Measurements from ENCODE around the gene SALL3. TPM values are rescaled to one million over a fixed set of nuclear protein-coding genes. Genes with fewer than 3 reads are reported as not detected.

The SALL3 gene
- total RNA-seq, 1 donor from 2014 or later: not detected

DNA sequence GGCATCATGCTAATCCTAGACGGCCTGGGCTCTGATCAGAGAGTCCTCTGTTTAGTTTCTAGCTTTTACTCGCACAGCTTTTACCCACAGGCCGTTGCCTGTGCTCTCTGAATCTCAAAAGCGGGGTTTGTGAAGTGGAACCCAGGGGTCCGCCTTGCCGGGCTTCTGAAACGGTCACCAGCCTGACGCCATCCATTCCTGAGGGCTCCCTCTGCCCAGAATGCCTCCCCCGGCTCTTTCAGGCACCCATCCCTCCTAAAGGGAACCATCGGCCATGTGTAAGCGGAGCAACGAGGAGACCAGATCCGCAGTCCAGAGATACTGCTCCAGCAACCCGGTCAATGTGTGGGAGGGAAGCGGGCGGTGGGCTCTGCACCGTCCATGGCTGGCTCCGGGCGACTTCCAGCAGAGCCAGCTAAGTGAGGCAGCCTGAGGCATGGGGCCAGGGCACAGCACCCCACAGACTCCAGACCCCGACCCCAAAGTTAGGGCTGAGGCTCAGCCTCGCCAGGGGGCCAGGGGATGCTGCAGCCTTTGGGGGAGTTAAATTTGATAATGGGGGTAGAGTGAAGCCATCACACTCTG, 28.8 kb downstream of the SALL3 start:
- Mint-ChIP-seq H3K36me3 (ENCODE audit: low read depth) (no peaks in the 10 kb centered on the region), H3K4me1 (ENCODE audit: low read depth) (no peaks in the 10 kb centered on the region), H3K4me3 (no peak overlapping the region), H3K27me3 (ENCODE audit: insufficient read depth) (peaks cover 5% of the 10 kb centered on the region), H3K27ac (no peak overlapping the region), H3K9me3 (no peaks in the 10 kb centered on the region)
- intact Hi-C loops (cut with micrococcal nuclease): no loop called here
- DNase-seq (ENCODE audit: low spot score): no peak

DNA sequence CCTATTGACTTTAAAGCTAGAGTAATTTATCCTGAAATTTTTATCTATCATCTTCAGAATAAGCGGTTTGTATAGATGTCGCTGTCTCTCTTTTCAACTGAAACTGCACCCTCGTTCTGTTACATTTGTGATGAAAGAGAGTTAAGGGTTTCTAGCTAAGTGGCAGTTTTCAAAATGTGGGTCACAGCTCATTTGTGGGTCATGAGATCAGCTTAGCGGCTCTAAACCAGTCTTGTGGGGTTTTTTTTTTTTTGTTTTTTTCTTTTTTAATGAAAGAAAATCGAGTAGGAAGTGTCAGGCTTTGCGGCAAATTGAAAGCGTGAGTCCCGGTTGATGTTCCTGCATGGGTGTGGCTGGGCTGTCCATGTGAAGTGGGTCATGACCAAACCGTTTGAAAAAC, 31.2 kb downstream of the SALL3 start:
- no peak for DNase-seq (ENCODE audit: low spot score)
- H3K4me3 Mint-ChIP-seq: no peak overlapping the region
- intact Hi-C loops (cut with micrococcal nuclease): no loop called here
- H3K9me3 Mint-ChIP-seq: no peaks in the 10 kb centered on the region
- no peaks in the 10 kb centered on the region for H3K36me3 Mint-ChIP-seq (ENCODE audit: low read depth)
- no peaks in the 10 kb centered on the region for H3K4me1 Mint-ChIP-seq (ENCODE audit: low read depth)
- no peak overlapping the region for H3K27ac Mint-ChIP-seq
- peaks cover 4% of the 10 kb centered on the region for H3K27me3 Mint-ChIP-seq (ENCODE audit: insufficient read depth)

DNA sequence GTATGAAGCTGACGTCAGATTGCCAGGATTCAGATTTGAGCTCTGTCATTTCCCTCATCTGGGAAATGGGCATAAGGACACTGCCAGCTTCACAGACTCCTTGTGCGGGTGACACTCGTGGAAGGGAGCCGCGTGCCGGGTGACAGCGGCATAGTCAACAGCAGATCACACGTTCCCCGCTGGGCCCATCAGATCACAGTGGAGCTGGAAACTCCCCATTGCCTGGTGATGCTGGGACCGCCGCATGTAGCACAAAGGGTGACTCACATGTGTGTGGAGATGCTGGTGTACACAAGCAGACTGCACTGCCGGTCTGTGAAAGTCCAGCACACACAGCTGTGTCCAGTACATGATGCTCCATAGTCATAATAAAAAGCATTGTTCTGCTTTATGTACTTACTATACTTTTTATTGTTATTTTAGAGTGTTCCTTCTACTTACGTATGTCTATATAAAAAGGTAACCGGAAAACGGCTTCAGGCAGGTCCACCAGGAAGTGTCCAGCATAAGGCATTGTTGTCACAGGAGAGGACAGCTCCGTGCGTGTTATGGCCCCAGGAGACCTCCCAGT, 31.8 kb downstream of the SALL3 start:
- no peak overlapping the region for H3K4me3 Mint-ChIP-seq
- no peak for DNase-seq (ENCODE audit: low spot score)
- intact Hi-C loops (cut with micrococcal nuclease): no loop called here
- H3K27ac Mint-ChIP-seq: no peak overlapping the region
- no peaks in the 10 kb centered on the region for H3K36me3 Mint-ChIP-seq (ENCODE audit: low read depth)
- H3K9me3 Mint-ChIP-seq: no peaks in the 10 kb centered on the region
- H3K4me1 Mint-ChIP-seq (ENCODE audit: low read depth): no peaks in the 10 kb centered on the region
- peaks cover 4% of the 10 kb centered on the region for H3K27me3 Mint-ChIP-seq (ENCODE audit: insufficient read depth)

DNA sequence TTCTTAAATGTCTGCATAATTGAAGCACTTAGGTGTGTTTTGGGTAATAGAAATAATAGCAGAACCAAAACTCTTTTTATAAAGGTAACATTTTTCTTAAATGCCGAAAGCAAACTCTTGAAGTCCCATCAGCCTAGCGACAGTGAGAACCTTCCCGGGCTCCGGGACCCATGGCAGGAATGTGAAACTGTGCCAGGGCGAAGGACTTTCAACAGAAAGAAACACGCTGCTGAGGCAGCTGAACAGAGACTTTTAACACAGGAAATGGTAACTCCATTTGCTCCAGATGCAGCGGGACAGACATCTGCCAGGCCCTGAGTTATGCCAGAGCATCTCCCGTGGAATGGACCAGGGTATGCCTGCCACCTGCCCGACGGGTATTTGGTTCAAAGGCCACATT, 34.3 kb downstream of the SALL3 start:
- intact Hi-C loops (cut with micrococcal nuclease): no loop called here
- H3K27ac Mint-ChIP-seq: no peak overlapping the region
- no peaks in the 10 kb centered on the region for H3K4me1 Mint-ChIP-seq (ENCODE audit: low read depth)
- H3K9me3 Mint-ChIP-seq: no peaks in the 10 kb centered on the region
- peaks cover 4% of the 10 kb centered on the region for H3K27me3 Mint-ChIP-seq (ENCODE audit: insufficient read depth)
- no peak overlapping the region for H3K4me3 Mint-ChIP-seq
- DNase-seq (ENCODE audit: low spot score): no peak
- H3K36me3 Mint-ChIP-seq (ENCODE audit: low read depth): no peaks in the 10 kb centered on the region

DNA sequence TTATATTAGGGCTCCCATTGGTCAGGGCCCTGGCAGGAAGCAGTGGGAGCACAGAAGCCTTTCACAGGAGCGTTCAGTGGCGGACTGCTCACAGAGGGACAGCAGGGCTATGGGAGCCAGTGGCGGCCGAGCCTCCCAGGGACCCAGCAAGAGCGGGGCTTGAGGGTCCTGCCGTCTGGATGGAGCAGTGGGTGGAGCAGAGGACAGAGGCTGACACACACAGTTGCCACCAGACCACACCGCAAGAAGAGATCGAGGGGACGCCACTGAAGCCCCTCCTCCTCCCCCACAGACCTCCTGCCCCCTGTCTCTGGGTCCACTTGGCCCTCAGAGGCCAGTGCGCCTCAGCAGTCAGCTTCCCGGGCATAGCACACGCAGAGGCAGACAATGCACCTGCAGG, 39.3 kb downstream of the SALL3 start:
- Mint-ChIP-seq H3K9me3 (no peaks in the 10 kb centered on the region), H3K27me3 (ENCODE audit: insufficient read depth) (no peaks in the 10 kb centered on the region), H3K4me3 (no peak overlapping the region), H3K36me3 (ENCODE audit: low read depth) (no peaks in the 10 kb centered on the region), H3K4me1 (ENCODE audit: low read depth) (no peaks in the 10 kb centered on the region), H3K27ac (no peak overlapping the region)
- intact Hi-C loops (cut with micrococcal nuclease): no loop called here
- no peak for DNase-seq (ENCODE audit: low spot score)

DNA sequence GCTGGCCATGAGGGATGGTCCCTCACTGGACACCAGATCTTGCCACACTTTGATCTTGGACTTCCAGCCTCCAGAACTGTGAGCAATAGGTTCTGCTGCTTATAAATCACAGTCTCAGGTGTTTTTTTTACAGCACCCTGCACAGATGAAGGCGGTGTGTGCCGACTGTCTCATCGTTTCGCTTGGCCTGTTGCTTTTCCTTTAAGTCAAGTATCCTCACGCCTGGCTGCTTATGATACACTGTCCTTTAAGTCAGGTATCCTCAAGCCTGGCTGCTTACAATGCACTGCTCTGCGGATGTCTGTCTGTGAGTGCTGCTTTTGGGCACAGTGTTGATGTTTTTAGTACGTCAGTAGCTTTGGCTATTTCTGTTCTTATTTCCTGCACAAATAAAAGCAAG, 40.3 kb downstream of the SALL3 start:
- intact Hi-C loops (cut with micrococcal nuclease): no loop called here
- H3K27ac Mint-ChIP-seq: no peak overlapping the region
- H3K36me3 Mint-ChIP-seq (ENCODE audit: low read depth): no peaks in the 10 kb centered on the region
- no peak overlapping the region for H3K4me3 Mint-ChIP-seq
- no peaks in the 10 kb centered on the region for H3K9me3 Mint-ChIP-seq
- DNase-seq (ENCODE audit: low spot score): no peak
- H3K4me1 Mint-ChIP-seq (ENCODE audit: low read depth): no peaks in the 10 kb centered on the region
- no peaks in the 10 kb centered on the region for H3K27me3 Mint-ChIP-seq (ENCODE audit: insufficient read depth)

DNA sequence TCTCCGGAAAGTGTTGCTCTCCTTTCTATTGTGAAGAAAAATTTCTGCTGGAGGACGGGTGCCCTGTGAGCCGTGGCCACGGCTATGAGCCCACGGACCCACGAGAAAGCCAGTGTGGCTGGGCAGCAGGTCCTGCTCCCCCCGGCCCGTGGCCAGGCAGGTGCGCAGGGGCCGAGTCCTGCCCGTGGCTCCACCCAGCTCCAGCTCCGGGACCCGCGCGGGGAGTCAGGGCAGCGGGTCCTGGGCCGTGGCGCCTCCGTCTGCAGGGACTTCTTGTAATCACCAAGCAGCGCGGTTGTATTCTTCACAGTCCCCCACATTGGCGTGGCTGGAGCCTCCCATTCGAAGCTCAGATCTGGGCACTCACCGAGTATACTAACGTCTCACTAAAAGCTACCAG, 43.0 kb downstream of the SALL3 start:
- H3K4me3 Mint-ChIP-seq: no peak overlapping the region
- H3K4me1 Mint-ChIP-seq (ENCODE audit: low read depth): no peaks in the 10 kb centered on the region
- no peak overlapping the region for H3K27ac Mint-ChIP-seq
- no peaks in the 10 kb centered on the region for H3K9me3 Mint-ChIP-seq
- no peaks in the 10 kb centered on the region for H3K36me3 Mint-ChIP-seq (ENCODE audit: low read depth)
- intact Hi-C loops (cut with micrococcal nuclease): no loop called here
- peaks cover under 1% of the 10 kb centered on the region for H3K27me3 Mint-ChIP-seq (ENCODE audit: insufficient read depth)
- no peak for DNase-seq (ENCODE audit: low spot score)

DNA sequence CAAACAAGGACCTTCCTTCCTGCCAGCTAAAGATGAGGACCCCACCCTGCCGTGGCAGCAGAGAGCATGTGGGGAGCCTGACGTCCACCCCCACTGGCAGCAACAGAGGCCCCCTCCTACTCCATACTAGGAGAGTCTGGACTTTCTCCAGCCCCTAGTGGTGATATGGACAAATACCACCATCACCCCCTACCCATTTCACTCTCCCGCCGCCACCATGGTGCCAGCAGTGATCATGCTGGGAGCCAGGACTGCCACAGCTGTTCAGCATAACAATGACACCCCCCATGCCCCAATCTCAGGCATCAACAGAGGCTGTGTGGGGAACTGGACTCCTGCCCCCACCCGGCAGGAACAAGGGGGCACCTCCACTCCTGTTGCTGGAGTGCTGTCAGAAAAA, 46.9 kb downstream of the SALL3 start:
- Mint-ChIP-seq H3K9me3 (peaks cover 12% of the 10 kb centered on the region), H3K36me3 (ENCODE audit: low read depth) (peaks cover 3% of the 10 kb centered on the region), H3K27me3 (ENCODE audit: insufficient read depth) (peaks cover 2% of the 10 kb centered on the region), H3K27ac (no peak overlapping the region), H3K4me3 (no peak overlapping the region), H3K4me1 (ENCODE audit: low read depth) (no peaks in the 10 kb centered on the region)
- intact Hi-C loops (cut with micrococcal nuclease): no loop called here
- no peak for DNase-seq (ENCODE audit: low spot score)

DNA sequence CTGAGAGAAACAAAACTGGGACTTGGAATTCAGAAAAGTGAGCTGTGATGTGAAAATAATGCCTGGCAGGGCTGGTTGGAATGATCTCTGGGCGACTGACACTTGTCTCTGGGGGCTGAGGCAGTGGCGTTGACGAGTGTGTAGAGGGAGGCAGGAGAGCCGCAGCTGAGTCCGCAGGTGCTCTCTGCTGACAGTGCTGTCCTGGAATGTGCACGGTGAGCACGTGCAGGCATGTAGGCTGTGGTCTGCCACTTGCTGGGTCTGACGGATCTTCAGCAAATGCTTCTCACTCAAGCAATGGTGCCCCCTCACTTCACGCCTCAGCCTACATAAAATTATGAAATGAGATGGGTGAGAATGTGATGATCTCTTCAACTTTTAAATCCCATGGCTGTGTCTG, 51.1 kb downstream of the SALL3 start:
- peaks cover 2% of the 10 kb centered on the region for H3K27me3 Mint-ChIP-seq (ENCODE audit: insufficient read depth)
- intact Hi-C loops (cut with micrococcal nuclease): no loop called here
- H3K27ac Mint-ChIP-seq: no peak overlapping the region
- peaks cover 3% of the 10 kb centered on the region for H3K36me3 Mint-ChIP-seq (ENCODE audit: low read depth)
- DNase-seq (ENCODE audit: low spot score): no peak
- no peaks in the 10 kb centered on the region for H3K4me1 Mint-ChIP-seq (ENCODE audit: low read depth)
- H3K9me3 Mint-ChIP-seq: peaks cover 22% of the 10 kb centered on the region
- no peak overlapping the region for H3K4me3 Mint-ChIP-seq

DNA sequence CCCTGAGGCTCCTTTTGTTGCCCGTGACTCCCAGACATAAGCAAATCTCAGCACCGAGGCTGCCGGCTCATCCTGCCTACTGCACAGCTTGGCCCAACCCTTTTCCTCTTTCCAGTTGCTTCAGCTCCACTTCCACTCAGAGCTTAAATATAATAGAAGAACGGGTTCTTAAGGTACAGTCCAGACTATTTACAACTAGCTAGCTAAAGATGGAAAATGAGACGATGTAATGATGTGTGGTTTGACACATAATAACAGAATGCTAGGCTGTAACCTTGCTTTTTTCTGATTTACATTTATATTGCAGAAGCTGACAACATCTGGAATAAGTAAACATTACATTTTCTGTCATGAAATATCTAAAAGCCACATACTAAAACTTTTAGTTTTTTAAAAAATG, 62.7 kb downstream of the SALL3 start:
- H3K27me3 Mint-ChIP-seq (ENCODE audit: insufficient read depth): no peaks in the 10 kb centered on the region
- no peaks in the 10 kb centered on the region for H3K36me3 Mint-ChIP-seq (ENCODE audit: low read depth)
- no peak overlapping the region for H3K27ac Mint-ChIP-seq
- H3K4me1 Mint-ChIP-seq (ENCODE audit: low read depth): no peaks in the 10 kb centered on the region
- intact Hi-C loops (cut with micrococcal nuclease): no loop called here
- no peak overlapping the region for H3K4me3 Mint-ChIP-seq
- DNase-seq (ENCODE audit: low spot score): no peak
- H3K9me3 Mint-ChIP-seq: peaks cover 12% of the 10 kb centered on the region

DNA sequence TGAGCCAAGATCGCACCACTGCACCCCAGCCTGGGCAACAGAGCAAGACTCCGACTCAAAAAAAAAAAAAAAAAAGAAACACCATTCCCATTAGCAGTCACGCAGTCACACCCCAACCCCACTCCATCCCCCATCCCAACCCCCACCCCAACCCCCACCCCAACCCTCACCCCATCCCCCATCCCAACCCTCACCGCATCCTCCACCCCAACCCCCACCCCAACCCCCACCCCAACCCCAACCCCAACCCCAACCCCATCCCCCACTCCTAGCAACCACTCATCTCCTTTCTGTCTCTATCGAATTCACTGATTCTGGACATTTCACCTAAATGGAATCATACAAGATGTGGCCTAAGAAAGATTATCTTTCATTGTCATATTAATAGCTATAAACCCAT, 63.7 kb downstream of the SALL3 start:
- H3K36me3 Mint-ChIP-seq (ENCODE audit: low read depth): no peaks in the 10 kb centered on the region
- H3K4me1 Mint-ChIP-seq (ENCODE audit: low read depth): no peaks in the 10 kb centered on the region
- peaks cover 10% of the 10 kb centered on the region for H3K9me3 Mint-ChIP-seq
- no peak for DNase-seq (ENCODE audit: low spot score)
- intact Hi-C loops (cut with micrococcal nuclease): no loop called here
- no peak overlapping the region for H3K27ac Mint-ChIP-seq
- no peak overlapping the region for H3K4me3 Mint-ChIP-seq
- H3K27me3 Mint-ChIP-seq (ENCODE audit: insufficient read depth): no peaks in the 10 kb centered on the region

DNA sequence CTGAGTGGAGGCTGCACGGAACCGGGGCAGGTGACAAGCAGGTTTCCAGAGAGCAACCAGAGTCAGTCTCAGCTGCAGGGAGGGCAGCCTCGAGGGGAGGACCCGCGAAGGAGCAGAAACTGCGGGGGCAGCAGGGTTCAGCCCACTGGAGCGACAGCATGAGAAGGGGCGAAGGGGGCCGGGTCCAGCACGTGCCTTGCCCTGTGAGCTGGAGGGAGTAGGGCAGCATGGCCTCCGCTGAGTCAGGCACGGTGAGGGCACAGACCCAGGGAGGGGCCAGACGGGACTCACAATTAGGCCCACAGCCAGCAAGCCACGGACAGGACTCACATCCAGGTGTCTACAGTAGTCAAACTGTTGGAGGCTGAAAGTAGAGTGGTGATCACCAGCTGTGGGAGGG, 66.9 kb downstream of the SALL3 start:
- H3K4me3 Mint-ChIP-seq: no peak overlapping the region
- no peaks in the 10 kb centered on the region for H3K27me3 Mint-ChIP-seq (ENCODE audit: insufficient read depth)
- intact Hi-C loops (cut with micrococcal nuclease): no loop called here
- H3K9me3 Mint-ChIP-seq: no peaks in the 10 kb centered on the region
- H3K27ac Mint-ChIP-seq: no peak overlapping the region
- no peaks in the 10 kb centered on the region for H3K4me1 Mint-ChIP-seq (ENCODE audit: low read depth)
- no peaks in the 10 kb centered on the region for H3K36me3 Mint-ChIP-seq (ENCODE audit: low read depth)
- no peak for DNase-seq (ENCODE audit: low spot score)

DNA sequence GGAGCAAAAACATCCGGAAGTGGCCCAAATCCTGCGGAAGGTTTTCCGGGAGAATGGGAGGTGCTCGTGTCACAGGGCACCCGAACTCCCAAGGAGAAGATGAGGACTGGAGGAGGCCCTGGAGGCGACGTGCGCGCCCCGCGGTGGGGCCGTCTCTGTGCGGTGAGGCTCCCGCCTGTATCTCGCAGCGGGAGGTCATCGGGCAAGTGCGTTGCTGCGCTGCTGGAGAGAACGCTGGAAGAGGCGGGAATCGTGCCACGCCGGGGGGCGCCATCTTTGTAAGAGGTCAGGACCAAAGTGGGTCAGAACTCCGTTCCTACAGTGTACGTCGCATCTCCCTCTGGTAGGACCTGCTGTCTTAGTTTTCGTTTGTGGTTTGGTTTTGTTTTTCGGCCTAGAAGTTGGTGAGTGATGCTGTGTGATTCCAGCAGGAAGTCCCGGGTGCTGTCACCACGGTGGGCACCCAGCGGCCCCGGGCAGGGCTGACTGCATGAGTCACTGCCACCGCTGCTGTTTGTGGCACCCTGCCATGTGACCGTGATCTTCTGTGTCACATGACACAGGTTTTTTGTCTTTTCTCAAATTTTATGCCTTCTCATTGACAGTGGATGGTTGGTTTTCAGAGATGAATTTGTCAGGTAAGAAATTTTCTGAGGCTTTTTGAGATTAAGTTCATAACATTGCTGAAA, 68.1 kb downstream of the SALL3 start:
- H3K27me3 Mint-ChIP-seq (ENCODE audit: insufficient read depth): no peaks in the 10 kb centered on the region
- no peak for DNase-seq (ENCODE audit: low spot score)
- no peaks in the 10 kb centered on the region for H3K36me3 Mint-ChIP-seq (ENCODE audit: low read depth)
- intact Hi-C loops (cut with micrococcal nuclease): no loop called here
- H3K9me3 Mint-ChIP-seq: no peaks in the 10 kb centered on the region
- no peak overlapping the region for H3K27ac Mint-ChIP-seq
- H3K4me3 Mint-ChIP-seq: no peak overlapping the region
- H3K4me1 Mint-ChIP-seq (ENCODE audit: low read depth): no peaks in the 10 kb centered on the region

DNA sequence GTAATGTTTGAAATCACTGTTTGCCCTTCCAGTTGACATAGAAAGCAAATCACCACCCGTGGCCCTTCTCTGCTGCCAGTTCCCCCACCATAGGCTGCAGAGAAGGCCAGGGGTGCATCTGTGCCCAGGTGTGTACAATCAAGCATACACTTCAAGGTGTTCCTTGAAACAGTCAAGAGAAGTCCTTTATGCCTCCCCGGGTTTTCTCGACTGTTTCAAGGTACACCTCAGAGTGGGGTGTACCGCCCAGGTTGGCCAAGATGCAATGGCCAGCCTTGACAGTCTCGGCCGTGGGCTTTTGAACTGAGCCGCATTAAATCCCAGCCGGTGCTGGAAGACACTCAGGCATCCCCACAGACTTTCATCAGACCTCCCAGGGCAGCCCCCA, 68.6 kb downstream of the SALL3 start:
- no peak overlapping the region for H3K27ac Mint-ChIP-seq

More for the DNA sequence above, 68.6 kb downstream of the SALL3 start:
- H3K27me3 Mint-ChIP-seq (ENCODE audit: insufficient read depth): no peaks in the 10 kb centered on the region
- no peaks in the 10 kb centered on the region for H3K4me1 Mint-ChIP-seq (ENCODE audit: low read depth)
- DNase-seq (ENCODE audit: low spot score): no peak
- H3K4me3 Mint-ChIP-seq: no peak overlapping the region
- no peaks in the 10 kb centered on the region for H3K9me3 Mint-ChIP-seq
- no peaks in the 10 kb centered on the region for H3K36me3 Mint-ChIP-seq (ENCODE audit: low read depth)
- intact Hi-C loops (cut with micrococcal nuclease): no loop called here
